HG03571 (cell line): ENCODE results near the gene LY86.
A peak's percentile ranks its signal among the peaks of the same experiment; 100 is the strongest.

ENCODE experiments used
- ATAC-seq: cut with Tn5 transposase; IDR thresholded peaks from one replicate; pipeline ENCODE4 v1.9.1; 2021; ENCODE audit not compliant: unreplicated experiment

LY86 gene

DNA sequence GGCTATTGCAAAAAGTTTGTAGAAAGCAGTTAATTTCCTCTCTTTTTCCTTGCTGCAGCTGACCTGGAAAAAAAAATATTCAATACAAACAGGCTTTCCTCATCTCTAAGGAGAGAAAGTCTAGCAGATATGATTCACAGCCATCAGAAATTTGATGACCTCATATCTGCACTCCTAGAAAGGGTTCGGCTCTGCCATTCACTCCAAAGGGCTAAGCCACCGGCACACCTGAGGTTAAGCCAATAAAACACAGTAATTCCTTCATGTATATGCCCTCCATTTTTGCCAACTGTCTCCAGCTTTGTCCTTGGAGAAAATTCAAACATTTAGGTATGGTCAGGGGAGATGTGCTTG lies 18.7 kb upstream of the LY86 start:
- no peak for ATAC-seq

GRCh38 chr6:6570929-6571671 lies 17.4 kb upstream of the LY86 start:
- ATAC-seq = no peak

GRCh38 chr6:6575143-6575542 lies 13.4 kb upstream of the LY86 start:
- ATAC-seq = no peak

- ATAC-seq = no peak
Measured at GRCh38 chr6:6577735-6578134, 10.8 kb upstream of the LY86 start.

GRCh38 chr6:6579281-6579680 lies 9.2 kb upstream of the LY86 start:
- no peak for ATAC-seq

DNA sequence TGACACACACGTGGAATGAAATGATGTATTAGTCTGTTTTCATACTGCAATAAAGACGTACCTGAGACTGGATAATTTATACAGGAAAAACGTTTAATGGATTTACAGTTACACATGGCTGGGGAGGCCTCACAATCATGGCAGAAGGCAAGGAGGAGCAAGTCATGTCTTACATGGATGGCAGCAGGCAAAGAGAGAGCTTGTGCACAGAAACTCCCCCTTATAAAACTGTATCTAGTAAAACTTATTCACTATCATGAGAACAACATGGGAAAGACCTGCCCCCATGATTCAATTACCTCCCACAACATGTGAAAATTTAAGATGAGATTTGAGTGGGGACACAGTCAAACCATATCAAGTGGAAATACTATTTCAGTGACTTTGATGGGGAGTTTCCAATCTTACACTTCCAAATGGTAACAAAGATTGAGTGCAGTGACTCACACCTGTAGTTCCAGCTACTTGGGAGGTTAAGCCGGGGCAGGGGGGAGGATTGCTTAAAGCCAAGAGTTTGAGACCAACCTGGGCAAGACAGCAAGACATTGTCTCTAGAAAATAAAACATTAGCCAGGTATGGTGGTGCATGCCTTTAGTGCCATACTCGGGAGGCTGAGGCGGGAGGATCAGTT lies 8.2 kb upstream of the LY86 start:
- no peak for ATAC-seq

DNA sequence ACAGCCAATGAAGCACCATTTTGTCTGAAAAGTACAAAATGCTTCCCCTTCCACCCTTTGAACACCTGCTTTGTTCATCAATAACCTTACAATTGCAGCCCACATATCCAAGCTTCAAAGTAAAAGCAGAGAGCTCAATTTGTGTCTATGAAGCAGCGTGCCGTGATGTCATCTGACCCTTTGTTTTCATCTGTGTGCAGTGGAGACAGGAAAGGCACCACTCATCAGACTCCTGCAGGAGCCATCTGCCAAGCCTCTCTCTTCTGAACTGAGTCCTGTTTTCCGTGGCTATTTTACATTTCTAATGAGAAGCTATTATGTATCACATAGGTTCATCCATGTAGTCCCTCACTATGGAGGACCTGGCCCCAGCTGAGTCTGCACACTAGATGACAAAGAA lies 7.5 kb upstream of the LY86 start:
- no peak for ATAC-seq

DNA sequence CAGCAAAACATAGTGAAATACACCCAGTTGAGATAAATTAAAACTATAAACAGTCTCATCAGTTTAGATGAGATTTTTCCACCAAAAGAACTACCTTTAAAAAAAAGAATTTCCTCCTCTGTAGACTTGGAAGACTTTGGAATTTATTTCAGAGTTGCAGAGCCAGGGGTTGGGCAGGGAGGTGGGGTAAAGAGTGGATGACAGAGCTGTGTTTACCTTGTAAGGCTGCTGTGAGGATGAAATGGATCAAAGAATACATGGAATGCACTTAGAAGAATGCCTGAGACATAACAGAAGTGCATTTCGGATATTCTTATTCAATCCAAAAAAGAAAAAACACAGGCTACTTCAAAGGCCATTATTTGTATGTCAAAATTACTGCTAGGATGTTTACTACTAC lies 6.4 kb upstream of the LY86 start:
- ATAC-seq = no peak

DNA sequence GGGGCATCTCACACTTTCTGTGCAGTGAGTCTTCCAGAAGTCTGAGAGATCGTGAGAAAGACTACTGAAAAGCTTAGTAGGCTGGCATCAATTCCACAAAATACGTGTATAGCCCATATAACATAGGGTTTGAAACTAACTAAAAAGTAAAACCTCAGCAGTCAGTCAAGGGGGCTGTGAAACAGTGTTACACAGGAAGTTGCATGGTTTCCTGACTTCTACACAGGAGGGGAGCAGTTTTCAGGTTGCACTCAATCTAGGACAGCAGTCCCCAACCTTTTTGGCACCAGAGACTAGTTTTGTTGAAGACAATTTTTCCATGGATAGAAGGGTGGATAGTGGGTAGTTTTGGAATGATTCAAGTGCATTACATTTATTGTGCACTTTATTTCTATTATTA lies 4.7 kb upstream of the LY86 start:
- no peak for ATAC-seq

- ATAC-seq = no peak
Measured at GRCh38 chr6:6584310-6585002, 4.1 kb upstream of the LY86 start.

DNA sequence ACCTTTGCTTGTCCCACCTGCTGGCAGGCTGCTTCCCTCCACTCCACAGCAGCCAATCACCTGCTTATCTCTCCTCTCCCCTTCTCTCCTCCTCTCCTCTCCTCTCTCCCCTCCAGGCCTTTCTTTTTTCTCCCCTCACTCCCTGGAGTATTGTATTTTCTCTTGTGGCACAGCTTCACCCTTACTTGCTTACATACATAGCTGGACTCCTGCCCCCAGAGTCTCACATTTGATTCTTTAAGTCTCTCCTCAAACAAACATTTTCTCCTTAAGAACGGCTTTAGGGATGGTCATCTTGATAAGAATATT lies 3.6 kb upstream of the LY86 start:
- no peak for ATAC-seq

DNA sequence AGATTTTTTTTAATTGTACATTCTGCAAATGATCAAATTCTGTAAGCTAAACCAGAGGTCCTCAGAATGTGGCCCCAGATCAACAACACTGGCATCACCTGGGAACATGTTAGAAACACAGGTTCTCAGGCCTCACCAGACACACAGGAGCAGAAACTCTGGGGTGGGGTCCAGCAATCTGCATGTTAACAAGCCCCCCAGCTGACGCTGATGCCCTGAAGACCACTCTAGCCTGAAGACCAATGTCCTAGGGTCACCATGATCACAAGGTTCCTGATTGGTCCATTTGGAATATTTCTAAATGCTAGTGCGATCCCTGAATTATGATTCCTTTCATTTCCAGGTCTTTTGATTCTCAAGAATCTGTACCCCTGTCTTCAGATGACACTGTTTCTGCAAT lies 2.4 kb upstream of the LY86 start:
- no peak for ATAC-seq

GRCh38 chr6:6586671-6587526 lies 1.6 kb upstream of the LY86 start:
- peak; percentile 40 for ATAC-seq

GRCh38 chr6:6587696-6588063 lies 840 bp upstream of the LY86 start:
- ATAC-seq = no peak

DNA sequence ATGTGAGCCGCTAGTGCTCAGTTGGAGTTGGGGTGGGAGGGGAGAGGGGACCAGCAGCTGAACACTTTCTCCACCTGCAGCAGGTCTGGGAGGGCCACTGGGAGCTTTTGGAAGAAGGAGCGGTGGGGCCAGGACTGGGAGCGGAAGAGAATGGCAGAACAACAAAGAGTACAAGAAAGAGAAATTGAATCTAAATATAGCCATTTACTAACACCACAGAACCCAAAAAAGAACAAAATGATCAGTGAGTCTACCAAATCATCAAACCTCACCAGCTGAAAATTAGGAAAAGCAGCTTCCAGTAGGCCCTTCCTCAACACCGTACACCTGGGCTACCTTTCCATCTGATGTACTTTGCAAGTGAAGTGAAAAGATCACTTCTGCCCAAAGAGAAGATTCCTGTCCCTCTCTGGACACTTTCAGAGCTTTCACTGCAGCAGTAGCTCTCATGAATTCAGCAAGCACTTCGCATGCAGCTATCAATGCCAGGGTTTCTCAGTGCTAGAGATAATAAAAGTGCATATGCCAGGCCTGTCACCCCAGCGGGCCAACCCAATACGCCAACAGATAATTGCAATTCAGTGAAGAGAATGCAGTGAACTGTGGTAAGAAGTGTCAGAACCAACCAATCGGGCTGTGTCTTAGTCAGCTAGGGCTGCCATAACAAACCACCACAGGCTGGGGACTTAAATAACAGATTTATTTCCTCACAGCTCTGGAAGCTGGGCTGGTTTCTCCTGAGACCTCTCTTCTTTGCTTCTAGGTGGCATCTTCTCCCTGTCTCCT lies 597 bp downstream of the LY86 start:
- no peak for ATAC-seq

GRCh38 chr6:6590530-6590929 lies 2.0 kb downstream of the LY86 start:
- no peak for ATAC-seq

- ATAC-seq = peak; percentile 25
Measured at GRCh38 chr6:6591778-6592465, 3.4 kb downstream of the LY86 start.

DNA sequence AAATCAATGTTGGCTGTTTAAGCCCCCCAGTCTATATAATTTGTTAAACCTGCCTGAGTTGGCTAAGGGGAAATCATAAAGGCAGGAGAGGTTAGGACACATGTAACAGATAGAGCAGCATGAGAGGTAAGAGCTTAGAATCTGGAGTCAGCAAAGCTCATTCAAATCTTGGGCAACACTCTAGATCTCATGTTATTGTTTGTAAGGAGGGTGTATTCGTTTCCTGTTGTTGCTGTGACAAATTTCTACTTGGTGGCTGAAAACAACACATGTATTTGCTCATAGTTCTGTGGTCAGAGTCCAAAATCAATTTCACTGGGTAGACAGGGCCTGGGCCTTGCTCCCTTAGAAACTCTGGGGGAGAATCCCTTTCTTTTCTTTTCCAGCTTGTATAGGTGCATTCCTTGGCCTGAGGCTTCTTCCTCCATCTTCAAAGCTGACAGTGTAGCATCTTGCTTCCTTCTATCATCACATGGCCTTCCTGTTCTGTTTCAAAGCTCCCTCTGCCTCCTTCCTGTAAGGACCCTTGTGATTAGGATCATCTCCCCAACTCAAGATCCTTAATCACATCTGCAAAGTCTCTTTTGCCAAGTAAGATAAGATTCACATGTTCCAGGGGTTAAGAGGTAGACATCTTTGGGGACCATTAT lies 4.4 kb downstream of the LY86 start:
- ATAC-seq = no peak

- no peak for ATAC-seq
Measured at GRCh38 chr6:6593867-6594468, 5.4 kb downstream of the LY86 start.
